Peyer's patch (tissue), 4 donors: Measurements from ENCODE around the gene HES7. TPM values are rescaled to one million over a fixed set of nuclear protein-coding genes. Genes with fewer than 3 reads are reported as not detected.

Source experiments
- DNase-seq, 3 donors: peaks; one replicate each; pipeline ENCODE4 v3.0.0-alpha.2; 2017 to 2019
- H3K27ac ChIP-seq, 4 donors: fragments of 200-600 bp; sonication (generic); one replicate each; pipeline ENCODE4 v1.5.1; 2016 to 2019
- H3K27me3 ChIP-seq, 2 donors: fragments of 200-600 bp; sonication (generic); one replicate each; pipeline ENCODE4 v1.5.1; 2019
- H3K36me3 ChIP-seq, 3 donors: fragments of 200-600 bp; sonication (generic); one replicate each; pipeline ENCODE4 v1.5.1; 2016 to 2019
- H3K4me1 ChIP-seq, 4 donors: fragments of 200-600 bp; sonication (generic); one replicate each; pipeline ENCODE4 v1.5.1; 2016 to 2019
- H3K4me3 ChIP-seq, 4 donors: fragments of 200-600 bp; sonication (generic); 1 replicate in 3 of 4; 2 replicates in 1 of 4; pipeline ENCODE4 v1.5.1; 2016 to 2019; ENCODE audit warnings: mild to moderate bottlenecking in 1 of 4
- H3K9me3 ChIP-seq, 4 donors: fragments of 200-600 bp; sonication (generic); one replicate each; pipeline ENCODE4 v1.5.1; 2016 to 2019; ENCODE audit warnings: mild to moderate bottlenecking in 1 of 4
- CTCF ChIP-seq, 6 experiments: fragments of 450-650 bp in 4 of 6; fragments of 200-600 bp in 2 of 6; sonication (generic) in 1 of 6; IDR thresholded peaks; one replicate each; pipeline ENCODE4 v1.5.1; 2017 to 2019; ENCODE audit warnings: antibody characterized with exemption in 6 of 6, mild to moderate bottlenecking in 3 of 6, moderate library complexity in 1 of 6
- POLR2A ChIP-seq, 2 donors: fragments of 450-650 bp; IDR thresholded peaks; one replicate each; pipeline ENCODE4 v1.5.1; 2017; ENCODE audit warnings: antibody characterized with exemption in 2 of 2, mild to moderate bottlenecking in 2 of 2, moderate library complexity in 2 of 2
- total RNA-seq, 4 donors: library from RNA; depleted of rRNA; stranded (reverse); fragments of >200 nt; gene quantifications; one replicate each; pipeline ENCODE4 v1.1.0, GENCODE V29; 2016

HES7 gene
- total RNA-seq, 4 donors from 2014 or later, result not detected

- Histone ChIP-seq H3K4me3 (peak overlapping the region; percentile 54 to 89 (median 64)), H3K36me3 (peaks cover 0 to 19% (median 0%) of the 10 kb centered on the region in 3 donors), H3K27me3 (no peaks in the 10 kb centered on the region), H3K27ac (peak overlapping the region; percentile 91 to 99 (median 99)), H3K9me3 (no peaks in the 10 kb centered on the region), H3K4me1 (peaks cover 2 to 45% (median 27%) of the 10 kb centered on the region in 4 donors)
- peak; percentile 100 for TF ChIP-seq POLR2A (IDR thresholded peaks at IDR 0.05)
- TF ChIP-seq CTCF (IDR thresholded peaks at IDR 0.05), result peak in 2 of 6 experiments; percentile 13 to 25
- peak; percentile 99 to 100 (median 100) for DNase-seq
These were observed 32.5 kb upstream of the HES7 start for GRCh38 chr17:8156246-8156992.

- peak overlapping the region; percentile 54 to 89 (median 64) for H3K4me3 ChIP-seq
- TF ChIP-seq CTCF (IDR thresholded peaks at IDR 0.05) (peak in 1 of 6 experiments; percentile 8), POLR2A (IDR thresholded peaks at IDR 0.05) (no peak)
- H3K27me3 ChIP-seq, result no peaks in the 10 kb centered on the region
- H3K4me1 ChIP-seq, result peaks cover 2 to 41% (median 24%) of the 10 kb centered on the region in 4 donors
- H3K27ac ChIP-seq, result peak overlapping the region; percentile 91 to 99 (median 99)
- H3K36me3 ChIP-seq, result peaks cover 0 to 15% (median 0%) of the 10 kb centered on the region in 3 donors
- no peak for DNase-seq
- no peaks in the 10 kb centered on the region for H3K9me3 ChIP-seq
These were observed 32.0 kb upstream of the HES7 start for GRCh38 chr17:8155996-8156245.

GRCh38 chr17:8155231-8155995, 31.5 kb upstream of the HES7 start:
- Histone ChIP-seq H3K36me3 (peaks cover 0 to 16% (median 0%) of the 10 kb centered on the region in 3 donors), H3K27me3 (no peaks in the 10 kb centered on the region), H3K27ac (peak overlapping the region; percentile 91 to 99 (median 99)), H3K9me3 (no peaks in the 10 kb centered on the region), H3K4me1 (peaks cover 2 to 41% (median 28%) of the 10 kb centered on the region in 4 donors), H3K4me3 (peak overlapping the region; percentile 54 to 89 (median 64))
- DNase-seq, result no peak
- no peak for TF ChIP-seq CTCF (IDR thresholded peaks at IDR 0.05)
- TF ChIP-seq POLR2A (IDR thresholded peaks at IDR 0.05), result no peak

GRCh38 chr17:8154608-8155155, 30.8 kb upstream of the HES7 start:
- DNase-seq, result no peak
- H3K4me1 ChIP-seq, result peaks cover 2 to 43% (median 34%) of the 10 kb centered on the region in 4 donors
- peak overlapping the region; percentile 54 to 89 (median 64) for H3K4me3 ChIP-seq
- peaks cover 0 to 20% (median 0%) of the 10 kb centered on the region in 3 donors for H3K36me3 ChIP-seq
- no peaks in the 10 kb centered on the region for H3K27me3 ChIP-seq
- peak; percentile 5 to 32 for TF ChIP-seq POLR2A (IDR thresholded peaks at IDR 0.05)
- no peak for TF ChIP-seq CTCF (IDR thresholded peaks at IDR 0.05)
- no peaks in the 10 kb centered on the region for H3K9me3 ChIP-seq
- peak overlapping the region; percentile 91 to 99 (median 99) for H3K27ac ChIP-seq

- Histone ChIP-seq H3K27ac (peak overlapping the region; percentile 91 to 99 (median 99)), H3K4me3 (peak overlapping the region; percentile 54 to 89 (median 64))
These were observed 30.2 kb upstream of the HES7 start for GRCh38 chr17:8153957-8154607.

More at GRCh38 chr17:8153957-8154607, 30.2 kb upstream of the HES7 start:
- peak; percentile 88 to 100 (median 98) for DNase-seq
- Histone ChIP-seq H3K36me3 (peaks cover 0 to 20% (median 0%) of the 10 kb centered on the region in 3 donors), H3K9me3 (no peaks in the 10 kb centered on the region), H3K4me1 (peaks cover 2 to 40% (median 33%) of the 10 kb centered on the region in 4 donors), H3K27me3 (no peaks in the 10 kb centered on the region)
- TF ChIP-seq CTCF (IDR thresholded peaks at IDR 0.05) (no peak), POLR2A (IDR thresholded peaks at IDR 0.05) (peak; percentile 22 to 72)
